ENCODE measurements around the gene CDH13. TPM values are rescaled to one million over a fixed set of nuclear protein-coding genes. Genes with fewer than 3 reads are reported as not detected.

The CDH13 gene
- total RNA-seq, 2 donors from 2014 or later, result 228 to 280 TPM

DNA sequence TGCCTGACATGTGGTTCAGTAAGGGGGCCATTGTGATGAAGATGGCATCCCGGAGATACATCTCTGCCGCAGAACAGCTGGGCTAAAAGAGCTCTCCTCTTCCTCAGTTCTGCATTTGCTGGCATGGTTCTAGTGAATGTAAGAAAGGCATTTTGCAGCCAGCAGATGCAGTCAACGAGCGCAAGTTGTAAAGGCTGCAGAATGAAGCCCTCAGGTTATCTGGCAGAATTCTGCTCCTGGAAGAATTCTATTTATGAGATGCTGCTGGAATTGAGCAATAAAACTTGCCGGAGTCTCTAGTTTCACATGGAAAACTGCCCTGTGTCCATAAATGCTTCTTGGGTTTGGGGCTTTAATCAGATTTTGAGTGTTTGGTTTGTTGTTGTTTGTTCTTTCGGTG lies 1004.2 kb downstream of the CDH13 start:
- Histone ChIP-seq H3K36me3 (no peaks in the 10 kb centered on the region), H3K4me3 (no peak overlapping the region), H3K9me3 (no peaks in the 10 kb centered on the region), H3K27ac (no peak overlapping the region), H3K4me1 (ENCODE audit: control insufficient read depth in 1 of 2, low read depth in 2 of 2) (no peaks in the 10 kb centered on the region), H3K27me3 (replicated peaks; ENCODE audit: insufficient read depth) (no peaks in the 10 kb centered on the region)
- TF ChIP-seq, protein P1, sequence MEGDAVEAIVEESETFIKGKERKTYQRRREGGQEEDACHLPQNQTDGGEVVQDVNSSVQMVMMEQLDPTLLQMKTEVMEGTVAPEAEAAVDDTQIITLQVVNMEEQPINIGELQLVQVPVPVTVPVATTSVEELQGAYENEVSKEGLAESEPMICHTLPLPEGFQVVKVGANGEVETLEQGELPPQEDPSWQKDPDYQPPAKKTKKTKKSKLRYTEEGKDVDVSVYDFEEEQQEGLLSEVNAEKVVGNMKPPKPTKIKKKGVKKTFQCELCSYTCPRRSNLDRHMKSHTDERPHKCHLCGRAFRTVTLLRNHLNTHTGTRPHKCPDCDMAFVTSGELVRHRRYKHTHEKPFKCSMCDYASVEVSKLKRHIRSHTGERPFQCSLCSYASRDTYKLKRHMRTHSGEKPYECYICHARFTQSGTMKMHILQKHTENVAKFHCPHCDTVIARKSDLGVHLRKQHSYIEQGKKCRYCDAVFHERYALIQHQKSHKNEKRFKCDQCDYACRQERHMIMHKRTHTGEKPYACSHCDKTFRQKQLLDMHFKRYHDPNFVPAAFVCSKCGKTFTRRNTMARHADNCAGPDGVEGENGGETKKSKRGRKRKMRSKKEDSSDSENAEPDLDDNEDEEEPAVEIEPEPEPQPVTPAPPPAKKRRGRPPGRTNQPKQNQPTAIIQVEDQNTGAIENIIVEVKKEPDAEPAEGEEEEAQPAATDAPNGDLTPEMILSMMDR (IDR thresholded peaks at IDR 0.05), result no peak
- ATAC-seq (ENCODE audit: insufficient number of reproducible peaks, low FRiP score, low read depth) (no peak), DNase-seq (ENCODE audit: low spot score) (no peak)

DNA sequence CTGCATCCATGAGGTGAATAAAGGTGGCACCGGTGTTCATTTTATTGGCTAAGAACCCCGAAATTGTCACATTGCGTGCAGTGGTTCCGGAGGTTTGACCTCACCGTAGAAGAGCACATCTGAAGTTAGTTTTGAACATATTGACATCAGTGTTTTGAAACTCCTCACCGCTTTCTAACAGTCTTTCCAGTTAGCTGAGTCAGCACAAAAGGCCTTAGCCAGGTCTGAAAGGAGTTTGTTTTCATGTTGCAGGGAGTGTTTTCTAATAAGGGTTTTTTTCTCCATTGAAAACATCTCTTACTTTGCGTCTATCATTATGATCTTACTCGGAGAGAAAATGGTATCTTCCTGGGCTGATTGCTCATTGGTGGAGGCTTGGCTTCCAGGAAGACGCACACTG lies 1006.5 kb downstream of the CDH13 start:
- ATAC-seq (ENCODE audit: insufficient number of reproducible peaks, low FRiP score, low read depth), result no peak
- no peaks in the 10 kb centered on the region for H3K4me1 ChIP-seq (ENCODE audit: control insufficient read depth in 1 of 2, low read depth in 2 of 2)
- DNase-seq (ENCODE audit: low spot score), result no peak

DNA sequence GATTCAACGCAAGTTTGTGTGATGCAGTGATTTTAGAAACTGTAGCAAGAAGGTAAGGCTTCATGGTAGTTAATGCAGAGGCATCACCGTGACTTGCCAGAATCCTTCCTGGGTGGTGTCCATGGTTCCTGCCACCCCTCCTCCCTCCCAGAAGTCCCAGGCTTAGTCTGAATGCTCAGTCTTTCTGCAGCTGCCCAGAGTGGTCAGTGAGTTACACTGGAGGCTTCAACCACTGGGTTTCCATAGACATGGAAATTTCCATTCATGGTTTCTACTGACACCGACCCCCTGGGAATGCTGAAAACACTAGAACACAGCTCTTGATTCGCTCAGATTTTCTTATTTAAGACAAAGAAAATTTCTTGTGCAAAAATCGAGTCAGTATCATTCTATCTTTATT lies 1021.6 kb downstream of the CDH13 start:
- ATAC-seq (ENCODE audit: insufficient number of reproducible peaks, low FRiP score, low read depth), result no peak
- Histone ChIP-seq H3K9me3 (no peaks in the 10 kb centered on the region), H3K4me3 (no peak overlapping the region), H3K27ac (no peak overlapping the region), H3K27me3 (replicated peaks; ENCODE audit: insufficient read depth) (no peaks in the 10 kb centered on the region), H3K36me3 (no peaks in the 10 kb centered on the region), H3K4me1 (ENCODE audit: control insufficient read depth in 1 of 2, low read depth in 2 of 2) (no peaks in the 10 kb centered on the region)
- no peak for DNase-seq (ENCODE audit: low spot score)
- TF ChIP-seq, protein P1 (IDR thresholded peaks at IDR 0.05), result no peak

More for the DNA sequence above, 1006.5 kb downstream of the CDH13 start:
- no peaks in the 10 kb centered on the region for H3K9me3 ChIP-seq
- H3K4me3 ChIP-seq, result no peak overlapping the region
- no peak overlapping the region for H3K27ac ChIP-seq
- no peaks in the 10 kb centered on the region for H3K27me3 ChIP-seq (replicated peaks; ENCODE audit: insufficient read depth)
- TF ChIP-seq, protein P1 (IDR thresholded peaks at IDR 0.05), result no peak
- H3K36me3 ChIP-seq, result no peaks in the 10 kb centered on the region

DNA sequence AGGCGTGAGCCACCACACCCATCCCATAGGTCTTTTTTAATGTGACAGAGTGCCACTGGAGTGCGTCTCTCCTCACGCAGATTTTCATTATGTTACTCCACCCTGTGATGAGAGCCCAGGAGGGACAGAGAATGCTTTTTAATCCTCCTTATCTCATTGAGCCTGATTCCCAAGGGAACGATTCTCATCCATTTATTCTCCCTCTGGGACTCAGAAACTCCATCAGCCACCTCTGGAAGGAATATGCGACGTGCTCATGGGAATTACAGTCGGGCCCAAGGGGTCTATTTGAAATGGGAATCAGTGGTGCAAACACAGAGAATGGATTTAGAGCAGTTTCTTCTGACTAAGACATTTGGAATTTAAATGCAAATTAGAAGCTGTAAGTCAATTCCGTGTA lies 1025.1 kb downstream of the CDH13 start:
- Histone ChIP-seq H3K27ac (no peak overlapping the region), H3K4me1 (ENCODE audit: control insufficient read depth in 1 of 2, low read depth in 2 of 2) (no peaks in the 10 kb centered on the region), H3K9me3 (no peaks in the 10 kb centered on the region), H3K36me3 (no peaks in the 10 kb centered on the region), H3K4me3 (no peak overlapping the region), H3K27me3 (replicated peaks; ENCODE audit: insufficient read depth) (no peaks in the 10 kb centered on the region)
- no peak for DNase-seq (ENCODE audit: low spot score)
- ATAC-seq (ENCODE audit: insufficient number of reproducible peaks, low FRiP score, low read depth), result no peak
- TF ChIP-seq, protein P1 (IDR thresholded peaks at IDR 0.05), result no peak

DNA sequence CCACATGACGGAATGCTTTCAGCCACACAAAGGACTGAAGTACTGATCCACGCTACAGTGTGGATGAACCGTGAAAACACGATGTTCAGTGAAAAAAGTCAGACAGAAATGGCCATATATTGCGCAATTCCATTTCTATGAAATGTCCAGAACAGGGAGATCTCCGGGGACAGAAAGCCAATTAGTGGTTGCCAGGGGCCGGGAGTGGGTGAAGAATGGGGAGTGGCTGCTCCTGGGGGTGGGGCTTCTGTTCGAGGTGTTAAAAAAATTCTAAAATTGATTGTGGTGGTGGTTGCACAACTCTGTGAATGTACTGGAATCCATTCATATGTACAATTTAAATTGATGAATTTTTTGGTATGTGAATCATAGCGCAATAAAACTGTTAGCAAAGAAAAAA lies 1026.2 kb downstream of the CDH13 start:
- Histone ChIP-seq H3K27me3 (replicated peaks; ENCODE audit: insufficient read depth) (no peaks in the 10 kb centered on the region), H3K9me3 (no peaks in the 10 kb centered on the region), H3K4me3 (no peak overlapping the region), H3K27ac (no peak overlapping the region), H3K4me1 (ENCODE audit: control insufficient read depth in 1 of 2, low read depth in 2 of 2) (no peaks in the 10 kb centered on the region), H3K36me3 (no peaks in the 10 kb centered on the region)
- TF ChIP-seq, protein P1 (IDR thresholded peaks at IDR 0.05), result no peak
- ATAC-seq (ENCODE audit: insufficient number of reproducible peaks, low FRiP score, low read depth), result no peak
- DNase-seq (ENCODE audit: low spot score), result no peak
